AML-193 (cell line): ENCODE measurements around the gene PRELID2.

Experiments
- DNase-seq, 2 experiments: peaks; one replicate each; lab custom pipeline; 2025; lab: John Stamatoyannopoulos, UW

Gene PRELID2

DNA sequence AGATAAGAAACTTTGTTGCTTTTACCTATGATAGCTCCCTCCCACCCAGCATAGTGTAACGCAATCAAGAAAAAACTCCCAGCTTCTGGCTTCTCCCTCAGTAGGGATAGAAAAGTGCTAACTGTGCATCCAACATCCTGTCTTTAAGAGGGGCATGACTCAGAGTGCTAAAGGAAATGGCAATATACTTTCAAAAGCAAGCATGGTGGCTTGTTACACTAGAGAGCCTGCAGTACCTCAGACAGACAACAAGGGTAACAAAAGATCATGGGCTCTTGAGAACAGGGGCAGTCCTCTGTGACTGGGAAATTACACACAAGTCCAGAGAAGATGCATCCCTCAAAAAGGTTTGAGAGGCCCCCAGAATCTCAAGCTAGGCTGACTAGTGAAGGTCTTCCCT is 37.8 kb downstream of the PRELID2 start:
- no peak for DNase-seq

- DNase-seq = no peak
These were observed 38.8 kb downstream of the PRELID2 start for GRCh38 chr5:145796318-145796717.

DNA sequence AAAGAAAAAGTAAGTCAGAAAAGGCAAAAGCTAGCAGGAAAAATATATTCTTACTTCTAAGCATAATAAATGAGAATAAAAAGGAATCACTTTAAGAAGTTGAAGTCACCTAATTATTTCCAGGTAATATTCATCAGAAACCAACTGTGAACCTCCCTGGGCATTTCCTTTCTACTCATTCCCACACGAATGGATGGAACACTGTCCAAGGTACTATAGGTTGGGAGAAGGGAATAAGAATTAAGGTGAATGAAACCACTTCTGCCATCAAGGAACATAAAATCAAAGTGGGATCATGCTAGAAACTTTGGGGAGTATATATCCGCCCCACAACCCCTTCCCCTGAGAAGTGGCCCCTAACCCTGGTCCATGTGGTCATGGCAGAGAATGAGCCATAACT is 41.6 kb downstream of the PRELID2 start:
- no peak for DNase-seq

DNA sequence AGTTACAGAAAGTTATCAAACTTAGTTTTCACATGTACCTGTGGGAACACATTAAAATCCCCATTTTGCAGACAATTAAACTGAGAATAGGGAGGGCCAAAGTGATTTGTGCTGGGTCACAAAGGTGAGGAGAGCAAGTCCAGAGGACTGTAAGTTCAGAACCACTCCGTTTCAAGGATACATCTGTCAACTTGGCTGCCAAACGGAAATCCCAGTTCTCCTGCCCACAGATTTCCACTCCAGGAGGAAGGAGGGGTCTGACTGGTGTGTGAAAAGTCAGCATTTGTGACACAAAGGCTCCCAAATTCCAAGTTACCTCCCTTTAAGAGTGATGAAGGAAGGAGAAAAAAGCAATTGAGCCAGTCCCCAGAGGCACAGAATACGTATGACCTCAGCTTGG is 42.3 kb downstream of the PRELID2 start:
- DNase-seq = no peak

- DNase-seq = no peak
These were observed 43.3 kb downstream of the PRELID2 start for GRCh38 chr5:145791866-145792265.

DNA sequence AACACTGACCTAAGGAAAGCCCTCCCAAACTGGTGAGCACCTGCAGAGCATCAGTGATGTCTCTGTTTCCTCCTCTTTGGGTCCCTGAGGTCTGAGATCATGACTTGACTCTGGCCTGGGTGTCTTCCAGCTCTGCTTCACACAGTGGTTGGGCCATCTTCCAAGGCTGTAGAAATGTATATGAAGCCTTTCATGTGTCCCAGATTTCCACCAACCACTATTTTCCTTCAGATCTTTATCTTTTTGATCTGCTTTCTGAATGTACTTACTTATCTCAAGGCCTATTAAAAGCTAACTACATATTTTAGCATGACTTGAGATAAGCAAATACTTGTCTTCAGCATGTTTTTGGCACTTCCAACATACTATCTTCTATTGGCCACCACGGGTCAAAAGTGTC is 47.1 kb downstream of the PRELID2 start:
- DNase-seq = no peak

DNA sequence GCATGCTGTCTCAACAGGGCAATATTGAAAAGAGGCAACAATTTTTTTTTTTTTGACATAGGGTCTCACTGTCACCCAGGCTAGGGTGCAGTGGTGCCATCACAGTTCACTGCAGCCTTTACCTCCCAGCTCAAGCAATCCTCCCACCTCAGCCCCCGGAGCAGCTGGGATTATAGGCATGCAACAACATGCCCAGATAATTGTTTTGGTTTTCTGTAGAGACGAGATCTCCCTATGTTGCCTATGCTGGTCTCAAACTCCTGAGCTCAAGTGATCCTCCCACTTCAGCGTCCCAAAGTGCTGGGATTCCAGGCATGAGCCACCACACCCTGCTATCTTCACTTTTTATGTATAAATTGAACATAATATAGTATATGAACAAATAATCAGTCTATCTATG is 47.6 kb downstream of the PRELID2 start:
- DNase-seq = no peak

GRCh38 chr5:145787001-145787400 is 48.1 kb downstream of the PRELID2 start:
- DNase-seq = no peak

- no peak for DNase-seq
These were observed 54.2 kb downstream of the PRELID2 start for GRCh38 chr5:145780982-145781381.

DNA sequence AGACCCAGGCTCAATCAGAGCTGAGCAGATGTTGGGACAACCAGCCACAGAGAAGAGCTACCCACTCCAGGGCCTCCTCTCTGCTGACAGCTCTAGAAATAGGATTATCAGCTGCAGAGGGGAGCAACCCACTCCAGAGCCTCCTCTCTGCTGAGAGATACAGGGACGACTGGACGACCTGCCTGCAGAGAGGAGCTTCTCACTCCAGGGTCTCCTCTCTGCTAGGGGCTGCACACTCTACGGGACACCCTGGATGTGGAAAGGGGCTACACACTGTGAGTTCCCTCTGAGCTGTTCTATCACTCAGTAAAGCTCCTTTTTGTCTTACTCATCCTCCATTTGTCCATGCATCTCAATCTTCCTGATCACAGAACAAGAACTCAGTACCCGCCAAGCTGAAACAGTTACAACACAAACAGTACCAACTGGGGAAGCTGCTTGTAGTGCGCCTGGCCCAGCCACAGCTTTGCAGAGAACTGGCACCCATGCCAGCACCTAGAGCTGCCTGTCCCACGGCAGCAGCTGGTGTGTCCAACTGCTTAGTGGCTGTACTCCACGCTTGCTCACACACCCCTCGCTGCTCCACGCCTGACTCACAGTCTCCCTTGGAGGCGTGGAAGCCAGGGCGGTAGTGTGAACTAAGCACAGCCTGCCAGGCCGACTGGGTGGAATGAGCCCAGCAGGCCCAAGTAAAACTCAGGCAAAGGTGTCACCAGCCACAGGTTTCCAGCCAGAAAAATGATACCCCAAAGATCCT is 56.8 kb downstream of the PRELID2 start:
- DNase-seq = no peak

DNA sequence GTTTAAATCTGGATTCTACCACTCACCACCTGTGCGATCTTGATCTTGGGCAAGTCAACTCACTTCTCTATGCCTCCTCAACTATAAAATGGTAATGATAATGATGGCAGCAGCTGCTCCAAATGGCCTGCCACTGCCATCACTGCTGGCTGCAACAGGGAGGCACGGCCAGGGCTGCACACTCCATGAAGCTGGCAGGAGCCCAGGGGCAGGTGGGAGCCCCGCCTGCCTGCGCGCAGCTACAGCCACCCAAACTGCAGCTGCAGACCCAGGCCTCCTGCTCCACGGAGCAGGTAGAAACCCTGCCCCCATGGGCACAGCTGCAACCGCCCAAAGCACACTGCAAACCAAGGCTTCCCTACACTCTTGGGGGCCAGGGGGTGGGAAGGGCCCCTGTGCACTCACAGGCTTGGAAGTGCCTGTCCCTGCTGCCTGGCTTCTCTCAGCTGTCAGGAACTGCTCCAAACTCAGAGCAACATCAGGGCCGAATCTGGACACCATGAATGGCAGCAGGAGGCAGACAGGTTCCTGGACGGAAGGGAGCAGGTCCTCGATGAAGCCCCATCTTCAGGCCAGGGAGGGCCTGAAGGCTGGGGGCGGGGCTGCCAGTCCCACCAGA is 57.6 kb downstream of the PRELID2 start:
- no peak for DNase-seq

GRCh38 chr5:145776886-145777285 is 58.3 kb downstream of the PRELID2 start:
- DNase-seq = no peak

- DNase-seq = peak in 1 of 2 experiments; percentile 1
These were observed 59.2 kb downstream of the PRELID2 start for GRCh38 chr5:145775893-145776444.

DNA sequence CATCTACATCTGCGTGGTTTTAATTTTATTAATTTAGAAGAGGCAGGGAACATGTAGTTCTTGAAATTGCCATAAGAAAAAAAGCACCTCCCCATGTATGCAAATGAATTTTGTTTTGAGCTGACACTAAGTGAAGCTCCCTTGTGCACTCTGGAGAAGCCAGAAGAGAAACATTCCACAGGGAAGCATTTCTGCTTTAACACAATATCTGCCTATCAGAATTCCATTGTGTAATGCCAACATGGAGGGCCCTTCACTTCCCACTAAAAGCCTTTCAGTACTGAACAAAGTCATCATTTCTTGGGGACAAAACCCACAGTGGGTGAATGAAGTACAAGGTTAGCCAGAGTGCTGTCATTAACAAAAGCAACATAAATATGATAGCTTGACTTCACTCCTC is 59.7 kb downstream of the PRELID2 start:
- DNase-seq = no peak

- DNase-seq = no peak
These were observed 60.7 kb downstream of the PRELID2 start for GRCh38 chr5:145774442-145774841.

DNA sequence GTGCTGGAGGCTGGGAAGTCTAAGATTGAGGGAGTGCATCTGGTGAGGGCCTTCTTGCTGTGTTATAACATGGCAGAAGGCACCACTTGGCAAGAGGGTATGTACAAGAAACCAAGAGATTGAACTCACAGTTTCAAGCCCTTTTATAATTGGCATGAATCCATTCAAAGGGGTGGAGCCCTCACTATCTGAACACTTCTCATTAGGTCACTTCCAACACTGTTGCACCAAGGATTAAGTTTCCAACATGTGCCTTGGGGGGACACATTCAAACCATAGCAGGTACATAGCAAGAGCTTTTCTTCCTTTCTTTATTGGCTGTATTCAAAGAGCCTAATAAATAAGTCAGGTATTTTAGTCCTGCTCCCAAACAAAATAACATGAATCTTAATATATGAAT is 62.7 kb downstream of the PRELID2 start:
- no peak for DNase-seq

GRCh38 chr5:145768863-145769262 is 66.3 kb downstream of the PRELID2 start:
- DNase-seq = no peak

- no peak for DNase-seq
These were observed 70.8 kb downstream of the PRELID2 start for GRCh38 chr5:145764325-145764724.

GRCh38 chr5:145762833-145763232 is 72.3 kb downstream of the PRELID2 start:
- no peak for DNase-seq

DNA sequence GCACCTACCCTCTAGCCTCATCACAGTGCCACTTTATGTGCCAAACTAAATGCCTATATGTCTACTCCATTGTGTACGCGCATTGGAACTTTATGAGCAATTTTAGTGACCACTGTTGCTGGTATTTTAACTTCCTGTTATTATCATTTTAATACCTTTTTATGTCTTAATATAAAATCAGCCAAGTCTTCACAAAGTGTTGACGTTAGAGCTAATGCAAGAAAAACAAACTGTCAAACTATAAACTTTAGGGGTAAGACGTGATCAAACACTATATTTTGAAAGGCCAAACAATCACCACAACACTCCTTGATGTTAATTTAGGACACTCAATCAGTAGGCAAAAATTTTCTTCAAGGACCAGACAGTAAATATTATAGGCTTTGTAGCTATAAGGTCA is 73.9 kb downstream of the PRELID2 start:
- DNase-seq = no peak

GRCh38 chr5:145760660-145761059 is 74.5 kb downstream of the PRELID2 start:
- DNase-seq = no peak

- DNase-seq = no peak
These were observed 82.2 kb downstream of the PRELID2 start for GRCh38 chr5:145752947-145753346.

DNA sequence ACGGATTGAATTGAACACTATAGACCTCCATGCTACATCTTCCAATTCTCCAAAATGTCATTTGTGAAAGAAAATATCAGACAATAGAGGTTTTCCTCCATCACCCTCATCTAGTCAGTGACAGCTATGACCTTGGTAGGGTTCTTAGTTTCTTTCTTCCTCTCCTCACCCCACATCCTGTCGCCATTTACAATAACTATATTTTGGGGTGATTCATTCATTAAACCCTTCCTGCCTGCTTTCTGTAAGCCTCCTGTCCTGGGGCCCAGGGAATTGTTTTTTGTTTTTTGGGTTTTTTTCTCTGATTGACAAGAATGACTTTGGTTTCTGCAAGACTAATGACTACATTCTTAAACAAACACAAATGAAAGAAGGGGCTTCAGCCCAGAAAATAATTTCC is 82.6 kb downstream of the PRELID2 start:
- no peak for DNase-seq

DNA sequence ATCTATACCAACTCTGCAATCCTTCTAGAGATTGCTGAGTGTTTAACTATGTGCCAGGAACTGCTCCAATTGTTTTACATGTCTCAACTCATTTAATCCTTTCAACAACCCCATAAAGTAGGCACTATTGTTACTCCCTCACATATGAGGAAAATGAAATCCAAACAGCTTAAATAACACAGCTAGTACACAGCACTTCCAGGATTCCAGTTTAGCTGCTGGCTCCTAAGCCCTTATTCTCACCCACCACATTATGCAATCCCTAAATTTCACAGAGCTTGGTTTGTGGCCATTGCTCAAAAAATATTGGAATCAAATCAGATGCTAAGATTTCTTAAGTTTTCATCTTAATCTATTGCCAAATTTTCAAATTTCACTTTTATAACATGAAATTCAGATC is 84.9 kb downstream of the PRELID2 start:
- no peak for DNase-seq
